ENCODE results near the gene EPHA7. TPM values are rescaled to one million over a fixed set of nuclear protein-coding genes. Genes with fewer than 3 reads are reported as not detected.

The EPHA7 gene
- total and polyA plus RNA-seq, 2 of the 13 experiments (the other 11 are each of a cell fraction or from before 2014, with no cell fraction given) = not detected

DNA sequence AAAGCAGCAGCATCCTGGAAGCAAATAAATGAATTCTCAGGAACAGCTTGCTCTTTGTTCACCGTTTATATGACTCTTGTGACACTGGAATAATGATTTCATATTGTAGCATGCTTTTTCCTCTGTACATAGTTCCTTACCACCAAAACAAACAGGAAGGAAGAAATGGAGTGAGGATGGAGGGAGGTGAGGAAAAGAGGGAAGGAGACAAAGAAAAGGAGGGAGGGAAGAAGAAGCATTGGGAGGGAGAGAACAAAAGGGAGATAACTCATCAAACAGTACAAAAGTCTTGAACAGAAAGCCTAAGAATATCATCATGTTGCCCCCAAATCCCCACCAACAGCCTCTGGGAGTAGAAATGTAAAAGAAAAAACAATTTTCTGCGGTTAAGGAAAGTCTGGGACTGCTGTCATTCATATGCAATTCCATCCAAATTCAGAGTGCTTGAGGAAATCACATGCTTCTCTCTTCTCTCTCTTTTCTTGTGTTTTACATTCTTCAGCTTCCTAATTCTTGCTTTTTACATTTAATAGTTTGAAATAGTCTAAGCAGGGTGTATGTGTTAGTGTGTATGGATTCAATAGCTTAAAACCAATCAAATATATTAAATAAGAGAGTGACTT, 81.5 kb downstream of the EPHA7 start (continued):
- TF ChIP-seq, protein P1, sequence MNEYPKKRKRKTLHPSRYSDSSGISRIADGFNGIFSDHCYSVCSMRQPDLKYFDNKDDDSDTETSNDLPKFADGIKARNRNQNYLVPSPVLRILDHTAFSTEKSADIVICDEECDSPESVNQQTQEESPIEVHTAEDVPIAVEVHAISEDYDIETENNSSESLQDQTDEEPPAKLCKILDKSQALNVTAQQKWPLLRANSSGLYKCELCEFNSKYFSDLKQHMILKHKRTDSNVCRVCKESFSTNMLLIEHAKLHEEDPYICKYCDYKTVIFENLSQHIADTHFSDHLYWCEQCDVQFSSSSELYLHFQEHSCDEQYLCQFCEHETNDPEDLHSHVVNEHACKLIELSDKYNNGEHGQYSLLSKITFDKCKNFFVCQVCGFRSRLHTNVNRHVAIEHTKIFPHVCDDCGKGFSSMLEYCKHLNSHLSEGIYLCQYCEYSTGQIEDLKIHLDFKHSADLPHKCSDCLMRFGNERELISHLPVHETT (CRISPR knock-in tag; conservative IDR thresholded peaks at IDR 0.05) = no peak
- no peak for TF ChIP-seq ZNF510 (CRISPR knock-in tag; IDR thresholded peaks at IDR 0.05; ENCODE audit: low read depth)

DNA sequence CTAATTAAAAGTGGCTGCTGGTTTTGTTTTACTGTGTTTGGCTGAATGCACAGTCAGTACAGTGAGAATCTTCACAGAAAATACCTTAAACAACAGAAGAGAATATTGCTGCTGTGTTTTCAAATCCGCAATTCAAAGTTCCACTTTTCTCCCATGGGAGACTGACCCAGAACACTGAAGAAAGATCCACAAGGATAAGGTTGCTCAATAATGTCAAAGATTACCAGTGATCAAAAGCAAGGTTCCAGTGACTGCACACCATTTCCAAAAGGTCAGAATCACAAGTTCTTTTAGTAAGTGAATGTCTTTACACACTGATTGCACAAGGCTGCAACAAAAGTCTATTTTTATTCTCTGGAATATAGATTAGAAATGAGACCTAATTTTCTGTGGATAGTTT, 82.3 kb downstream of the EPHA7 start:
- no TSS peak for BruUV-seq (replicated peaks)
- ChIA-PET POLR2A (no interaction called here), CTCF (ENCODE audit: low intra/inter-chr PET ratio, low total read pairs) (no interaction called here)
- Histone ChIP-seq H3K27ac (ENCODE audit: extremely low read length, insufficient read depth, low read length) (no peak overlapping the region), H3K4me3 (replicated peaks in 1 of 3; ENCODE audit: insufficient read depth in 1 of 3, low read depth in 2 of 3, low read length in 3 of 3) (no peak overlapping the region), H3K9ac (ENCODE audit: insufficient read depth, low read depth, low read length) (no peak overlapping the region), H2AFZ (ENCODE audit: low read length) (no peak overlapping the region), H3K4me2 (ENCODE audit: low read depth, low read length) (no peak overlapping the region), H3K79me2 (ENCODE audit: insufficient read depth, low read length) (no peaks in the 10 kb centered on the region), H3K36me3 (replicated peaks in 1 of 2; ENCODE audit: control insufficient read depth in 1 of 2, insufficient read depth in 2 of 2, low read length in 2 of 2) (no peaks in the 10 kb centered on the region), H3K9me3 (ENCODE audit: low read length) (no peaks in the 10 kb centered on the region), H3K27me3 (ENCODE audit: control insufficient read depth in 1 of 2, insufficient read depth in 2 of 2, low read length in 2 of 2) (no peaks in the 10 kb centered on the region), H3K4me1 (ENCODE audit: insufficient read depth, low read length) (no peaks in the 10 kb centered on the region), H4K20me1 (ENCODE audit: insufficient read depth, low read length) (no peaks in the 10 kb centered on the region)
- intact Hi-C loops (cut with micrococcal nuclease; ENCODE audit: unreplicated experiment) = no loop called here
- in situ Hi-C loops (cut with HindIII; ENCODE audit: extremely low pct_ligation_motif_present, low pct_unique_long_range_greater_than_20kb) = no loop called here
- WGBS (ENCODE audit: low lambda C conversion rate) = 0% methylated on average over 1 of the region's 1 CpG
- no peak for ATAC-seq
- DNase-seq (ENCODE audit: low spot score) = no peak
- no peak for FAIRE-seq
- TF ChIP-seq ZKSCAN8 (CRISPR knock-in tag; IDR thresholded peaks at IDR 0.05; ENCODE audit: borderline replicate concordance) (no peak), ISL2 (CRISPR knock-in tag; IDR thresholded peaks at IDR 0.05) (no peak), ZBTB8A (CRISPR knock-in tag; IDR thresholded peaks at IDR 0.05; ENCODE audit: borderline replicate concordance, low read depth) (no peak), ZNF33A (CRISPR knock-in tag; IDR thresholded peaks at IDR 0.05; ENCODE audit: borderline replicate concordance) (no peak)
- TF ChIP-seq, protein P2, sequence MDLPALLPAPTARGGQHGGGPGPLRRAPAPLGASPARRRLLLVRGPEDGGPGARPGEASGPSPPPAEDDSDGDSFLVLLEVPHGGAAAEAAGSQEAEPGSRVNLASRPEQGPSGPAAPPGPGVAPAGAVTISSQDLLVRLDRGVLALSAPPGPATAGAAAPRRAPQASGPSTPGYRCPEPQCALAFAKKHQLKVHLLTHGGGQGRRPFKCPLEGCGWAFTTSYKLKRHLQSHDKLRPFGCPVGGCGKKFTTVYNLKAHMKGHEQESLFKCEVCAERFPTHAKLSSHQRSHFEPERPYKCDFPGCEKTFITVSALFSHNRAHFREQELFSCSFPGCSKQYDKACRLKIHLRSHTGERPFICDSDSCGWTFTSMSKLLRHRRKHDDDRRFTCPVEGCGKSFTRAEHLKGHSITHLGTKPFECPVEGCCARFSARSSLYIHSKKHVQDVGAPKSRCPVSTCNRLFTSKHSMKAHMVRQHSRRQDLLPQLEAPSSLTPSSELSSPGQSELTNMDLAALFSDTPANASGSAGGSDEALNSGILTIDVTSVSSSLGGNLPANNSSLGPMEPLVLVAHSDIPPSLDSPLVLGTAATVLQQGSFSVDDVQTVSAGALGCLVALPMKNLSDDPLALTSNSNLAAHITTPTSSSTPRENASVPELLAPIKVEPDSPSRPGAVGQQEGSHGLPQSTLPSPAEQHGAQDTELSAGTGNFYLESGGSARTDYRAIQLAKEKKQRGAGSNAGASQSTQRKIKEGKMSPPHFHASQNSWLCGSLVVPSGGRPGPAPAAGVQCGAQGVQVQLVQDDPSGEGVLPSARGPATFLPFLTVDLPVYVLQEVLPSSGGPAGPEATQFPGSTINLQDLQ (CRISPR knock-in tag; IDR thresholded peaks at IDR 0.05) = no peak
- TF ChIP-seq, protein P3, sequence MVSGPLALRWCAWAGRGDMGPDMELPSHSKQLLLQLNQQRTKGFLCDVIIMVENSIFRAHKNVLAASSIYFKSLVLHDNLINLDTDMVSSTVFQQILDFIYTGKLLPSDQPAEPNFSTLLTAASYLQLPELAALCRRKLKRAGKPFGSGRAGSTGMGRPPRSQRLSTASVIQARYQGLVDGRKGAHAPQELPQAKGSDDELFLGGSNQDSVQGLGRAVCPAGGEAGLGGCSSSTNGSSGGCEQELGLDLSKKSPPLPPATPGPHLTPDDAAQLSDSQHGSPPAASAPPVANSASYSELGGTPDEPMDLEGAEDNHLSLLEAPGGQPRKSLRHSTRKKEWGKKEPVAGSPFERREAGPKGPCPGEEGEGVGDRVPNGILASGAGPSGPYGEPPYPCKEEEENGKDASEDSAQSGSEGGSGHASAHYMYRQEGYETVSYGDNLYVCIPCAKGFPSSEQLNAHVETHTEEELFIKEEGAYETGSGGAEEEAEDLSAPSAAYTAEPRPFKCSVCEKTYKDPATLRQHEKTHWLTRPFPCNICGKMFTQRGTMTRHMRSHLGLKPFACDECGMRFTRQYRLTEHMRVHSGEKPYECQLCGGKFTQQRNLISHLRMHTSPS (CRISPR knock-in tag; IDR thresholded peaks at IDR 0.05; ENCODE audit: low read depth) = no peak
- TF ChIP-seq, protein P4, sequence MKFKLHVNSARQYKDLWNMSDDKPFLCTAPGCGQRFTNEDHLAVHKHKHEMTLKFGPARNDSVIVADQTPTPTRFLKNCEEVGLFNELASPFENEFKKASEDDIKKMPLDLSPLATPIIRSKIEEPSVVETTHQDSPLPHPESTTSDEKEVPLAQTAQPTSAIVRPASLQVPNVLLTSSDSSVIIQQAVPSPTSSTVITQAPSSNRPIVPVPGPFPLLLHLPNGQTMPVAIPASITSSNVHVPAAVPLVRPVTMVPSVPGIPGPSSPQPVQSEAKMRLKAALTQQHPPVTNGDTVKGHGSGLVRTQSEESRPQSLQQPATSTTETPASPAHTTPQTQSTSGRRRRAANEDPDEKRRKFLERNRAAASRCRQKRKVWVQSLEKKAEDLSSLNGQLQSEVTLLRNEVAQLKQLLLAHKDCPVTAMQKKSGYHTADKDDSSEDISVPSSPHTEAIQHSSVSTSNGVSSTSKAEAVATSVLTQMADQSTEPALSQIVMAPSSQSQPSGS (CRISPR knock-in tag; IDR thresholded peaks at IDR 0.05) = no peak
- TF ChIP-seq, protein P5, sequence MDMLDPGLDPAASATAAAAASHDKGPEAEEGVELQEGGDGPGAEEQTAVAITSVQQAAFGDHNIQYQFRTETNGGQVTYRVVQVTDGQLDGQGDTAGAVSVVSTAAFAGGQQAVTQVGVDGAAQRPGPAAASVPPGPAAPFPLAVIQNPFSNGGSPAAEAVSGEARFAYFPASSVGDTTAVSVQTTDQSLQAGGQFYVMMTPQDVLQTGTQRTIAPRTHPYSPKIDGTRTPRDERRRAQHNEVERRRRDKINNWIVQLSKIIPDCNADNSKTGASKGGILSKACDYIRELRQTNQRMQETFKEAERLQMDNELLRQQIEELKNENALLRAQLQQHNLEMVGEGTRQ (IDR thresholded peaks at IDR 0.05; ENCODE audit: low read depth, low read length) = no peak
- TF ChIP-seq, protein P5 (CRISPR knock-in tag; IDR thresholded peaks at IDR 0.05; ENCODE audit: borderline replicate concordance) = no peak
- TF ChIP-seq, protein P6, sequence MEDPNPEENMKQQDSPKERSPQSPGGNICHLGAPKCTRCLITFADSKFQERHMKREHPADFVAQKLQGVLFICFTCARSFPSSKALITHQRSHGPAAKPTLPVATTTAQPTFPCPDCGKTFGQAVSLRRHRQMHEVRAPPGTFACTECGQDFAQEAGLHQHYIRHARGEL (CRISPR knock-in tag; IDR thresholded peaks at IDR 0.05) = no peak
